RKO (cell line): Measurements from ENCODE around the gene AKR7A2.

ENCODE experiments used
- DNase-seq: peaks from one replicate; pipeline ENCODE4 v3.0.0-alpha.2; 2016; ENCODE audit warnings: low spot score

The AKR7A2 gene

DNA sequence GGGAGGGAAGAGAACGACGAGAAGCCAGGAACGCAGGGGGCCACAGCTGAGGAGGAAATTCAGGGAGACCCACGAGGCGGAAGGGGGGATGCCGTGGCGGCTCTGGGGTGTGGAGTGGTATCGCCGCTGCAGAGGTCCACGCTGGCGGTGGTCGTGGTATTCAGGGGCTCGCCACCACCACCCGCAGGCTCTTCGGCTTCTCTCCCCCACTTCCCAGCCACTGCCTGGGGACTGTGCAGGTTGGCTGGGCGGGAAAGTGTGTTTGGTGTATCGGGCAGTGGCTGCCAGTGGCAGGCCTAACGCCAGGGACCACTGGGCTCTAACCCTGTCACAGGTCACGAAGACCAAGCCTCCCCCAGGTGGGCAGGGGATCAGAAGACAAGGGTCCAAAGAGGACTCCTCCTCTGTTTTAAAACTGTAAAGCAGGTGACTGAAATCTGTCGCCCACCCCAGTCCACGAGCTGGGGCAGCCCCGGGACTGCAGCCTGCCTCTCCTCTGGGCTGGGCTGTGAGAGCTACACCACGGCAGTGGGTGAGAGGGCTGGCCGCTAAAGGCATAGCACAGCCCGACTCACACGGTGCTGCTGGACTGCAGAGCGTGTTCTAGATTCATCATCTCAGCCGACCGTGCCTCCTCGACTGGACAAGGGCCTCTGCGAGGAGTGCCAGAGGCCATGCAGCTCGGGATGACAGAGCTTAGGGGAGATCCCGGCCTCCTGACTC, 31.1 kb upstream of the AKR7A2 start:
- DNase-seq = no peak

- DNase-seq = no peak
Observed at GRCh38 chr1:19342062-19342750, 30.3 kb upstream of the AKR7A2 start.

- peak; percentile 82 for DNase-seq
Observed at GRCh38 chr1:19341201-19342061, 29.5 kb upstream of the AKR7A2 start.

DNA sequence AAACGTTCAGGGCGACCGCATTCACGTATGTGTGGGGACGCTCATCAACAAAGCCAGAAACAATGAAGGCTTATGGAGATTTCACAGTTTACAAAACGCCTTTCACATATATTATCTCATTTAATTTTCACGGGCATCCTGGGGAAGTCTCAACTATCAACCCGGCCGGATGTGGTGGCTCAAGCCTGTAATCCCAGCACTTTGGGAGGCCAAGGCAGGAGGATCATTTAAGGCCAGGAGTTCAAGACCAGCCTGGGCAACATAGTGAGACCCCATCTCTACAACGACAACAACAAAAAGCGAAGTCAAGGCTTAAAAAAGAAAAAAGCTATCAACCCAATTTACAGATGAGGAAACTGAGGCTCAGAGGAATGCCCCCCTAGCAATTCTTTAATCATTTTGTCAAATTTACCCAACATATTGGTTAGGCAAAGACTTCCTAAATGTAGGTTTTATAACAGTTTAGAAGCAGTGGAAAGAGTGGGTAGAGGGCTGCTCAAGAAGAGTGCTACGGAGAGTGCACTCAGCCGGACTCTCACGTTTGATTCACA, 28.5 kb upstream of the AKR7A2 start:
- DNase-seq = no peak

GRCh38 chr1:19339214-19339861, 27.4 kb upstream of the AKR7A2 start:
- no peak for DNase-seq

DNA sequence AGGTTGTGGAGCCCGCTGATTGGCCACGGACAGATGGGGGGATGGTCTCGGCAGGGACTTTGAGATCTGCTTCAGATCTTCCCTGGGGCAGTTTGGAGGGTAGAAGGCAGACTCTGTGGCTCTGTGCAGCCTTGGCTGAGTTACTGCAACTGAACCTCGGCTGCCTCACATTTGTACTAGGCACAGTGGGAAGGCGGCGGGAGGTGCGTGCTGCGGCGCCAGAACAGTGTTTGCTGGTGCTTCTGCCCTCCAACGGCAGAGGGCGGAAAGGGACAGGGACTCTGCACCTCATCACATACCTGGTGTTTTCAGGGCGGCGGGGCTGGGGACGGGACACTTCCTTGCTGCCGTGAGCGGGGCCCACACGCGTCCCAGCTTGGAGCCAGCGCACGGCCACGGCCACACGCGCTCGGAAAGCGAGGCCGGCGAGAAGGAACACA, 26.4 kb upstream of the AKR7A2 start:
- DNase-seq = no peak

- no peak for DNase-seq
Observed at GRCh38 chr1:19337289-19337688, 25.3 kb upstream of the AKR7A2 start.

DNA sequence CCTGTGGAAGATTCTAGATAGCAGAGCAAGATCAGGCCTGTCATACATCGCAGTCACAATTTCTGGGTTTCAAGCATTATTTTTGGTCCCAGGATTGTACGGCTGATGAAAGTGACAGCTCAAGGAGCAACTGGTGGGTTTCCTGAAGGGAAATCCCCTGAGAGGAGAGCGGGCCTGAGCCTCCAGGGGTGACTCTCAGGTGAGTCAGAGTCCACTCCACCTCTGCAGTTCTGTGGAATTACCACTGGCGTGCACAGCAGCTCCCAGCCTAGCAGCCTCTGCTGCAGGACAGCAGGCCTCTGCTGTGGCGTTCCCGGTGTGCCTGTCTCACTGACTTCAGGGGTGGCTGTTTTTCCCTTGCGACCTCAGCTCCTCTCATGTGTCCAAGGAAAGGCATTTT, 24.6 kb upstream of the AKR7A2 start:
- DNase-seq = peak; percentile 52

DNA sequence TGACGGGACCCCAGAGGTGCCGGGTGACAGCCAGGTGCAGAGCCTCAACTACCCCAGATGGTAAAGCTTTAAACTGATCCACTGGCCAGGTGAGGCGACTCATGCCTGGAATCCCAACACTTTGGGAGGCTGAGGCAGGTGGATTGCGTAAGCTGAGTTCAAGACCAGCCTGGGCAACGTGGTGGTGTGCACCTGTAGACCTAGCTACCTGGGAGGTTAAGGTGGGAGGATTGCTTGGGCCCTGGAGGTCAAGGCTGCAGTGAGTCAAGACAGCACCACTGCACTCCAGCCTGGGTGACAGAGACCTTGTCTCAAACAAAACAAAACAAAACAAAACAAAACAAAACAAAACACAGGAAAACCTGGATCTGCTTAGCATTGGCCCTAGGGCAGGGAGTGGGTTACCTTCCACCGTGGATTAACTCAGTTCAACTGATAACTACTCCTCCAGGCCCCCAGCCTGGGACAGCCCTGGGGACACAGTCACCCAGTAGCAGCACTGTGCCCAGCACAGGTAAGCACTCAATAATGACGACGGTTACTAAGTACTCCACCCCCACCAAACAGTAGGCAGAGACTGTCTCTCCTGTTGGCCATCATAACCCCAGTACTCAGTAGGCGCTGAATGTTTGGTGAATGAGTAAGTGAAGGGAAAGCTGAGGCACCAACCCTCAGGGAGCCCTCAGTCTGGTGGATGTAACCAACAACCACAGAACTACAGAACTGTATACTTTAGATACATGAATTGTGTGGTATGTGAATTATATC, 21.8 kb upstream of the AKR7A2 start:
- DNase-seq = peak; percentile 17

DNA sequence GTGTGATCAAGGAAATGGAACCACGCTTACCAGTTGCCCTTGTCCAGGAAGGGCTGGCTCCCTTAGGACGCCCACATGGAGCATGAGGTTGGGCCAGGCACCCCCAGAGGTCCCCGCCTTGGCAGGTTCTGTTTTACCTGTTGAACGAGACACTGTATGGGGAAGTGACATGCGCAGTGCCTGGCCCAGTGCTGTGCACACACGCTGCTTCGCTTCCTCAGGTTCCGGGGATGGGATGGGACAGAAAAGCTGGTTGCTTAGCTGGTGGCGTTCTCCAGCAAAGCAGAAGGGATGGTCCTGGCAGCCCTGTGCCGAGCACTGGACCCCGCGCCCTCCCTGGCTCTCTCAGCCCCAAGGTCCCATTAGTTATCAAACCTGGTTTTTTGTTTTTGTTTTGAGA, 20.9 kb upstream of the AKR7A2 start:
- DNase-seq = no peak

DNA sequence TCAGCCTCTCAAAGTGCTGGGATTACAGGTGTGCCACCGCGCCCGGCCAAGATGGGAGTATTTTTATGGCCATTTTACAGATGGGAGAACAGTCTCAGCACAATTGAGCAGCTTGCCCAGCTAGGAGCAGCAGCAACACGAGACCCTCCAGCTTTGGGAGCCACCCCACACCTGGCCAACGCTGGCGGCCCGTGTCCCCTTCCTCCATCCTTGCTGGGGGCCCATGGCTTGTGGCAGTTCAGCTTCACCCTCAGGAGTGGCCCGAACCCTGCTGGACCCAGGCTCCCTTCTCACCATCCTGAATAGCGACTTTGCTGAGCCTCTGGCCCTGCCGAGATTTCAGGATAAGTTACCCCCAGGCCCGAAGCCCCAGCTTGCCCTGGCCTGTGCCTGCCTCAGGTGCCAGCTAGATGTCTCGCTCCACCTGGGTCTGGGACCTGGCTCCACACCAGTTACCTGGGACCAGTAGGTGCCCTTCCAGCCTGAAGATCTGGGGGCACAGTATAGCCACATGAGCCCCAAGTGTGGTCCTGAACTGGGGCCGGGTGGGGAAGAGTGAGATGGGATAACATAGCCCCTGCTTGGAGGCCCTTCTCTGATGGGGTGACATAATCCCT, 19.4 kb upstream of the AKR7A2 start:
- no peak for DNase-seq

- no peak for DNase-seq
Observed at GRCh38 chr1:19330449-19331135, 18.6 kb upstream of the AKR7A2 start.

DNA sequence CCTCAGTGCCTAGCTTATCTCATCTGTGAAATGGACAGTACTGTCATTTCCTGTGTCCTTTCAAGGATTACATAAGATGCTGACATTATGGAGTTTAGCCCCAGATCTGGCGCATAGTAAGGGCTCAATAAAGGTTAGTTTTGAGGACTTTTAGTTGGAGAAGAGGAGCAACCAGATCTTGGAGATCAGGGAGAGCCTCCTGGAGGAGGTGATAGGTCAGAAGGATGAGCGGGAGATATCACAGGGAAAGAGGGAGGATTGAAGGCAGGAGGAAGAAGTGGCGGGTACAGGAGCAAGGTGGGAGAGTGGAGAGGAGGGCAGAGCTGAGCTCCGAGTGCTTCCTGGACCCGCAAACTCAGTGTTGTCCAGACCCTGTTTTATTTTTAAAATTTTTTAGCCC, 17.7 kb upstream of the AKR7A2 start:
- no peak for DNase-seq

DNA sequence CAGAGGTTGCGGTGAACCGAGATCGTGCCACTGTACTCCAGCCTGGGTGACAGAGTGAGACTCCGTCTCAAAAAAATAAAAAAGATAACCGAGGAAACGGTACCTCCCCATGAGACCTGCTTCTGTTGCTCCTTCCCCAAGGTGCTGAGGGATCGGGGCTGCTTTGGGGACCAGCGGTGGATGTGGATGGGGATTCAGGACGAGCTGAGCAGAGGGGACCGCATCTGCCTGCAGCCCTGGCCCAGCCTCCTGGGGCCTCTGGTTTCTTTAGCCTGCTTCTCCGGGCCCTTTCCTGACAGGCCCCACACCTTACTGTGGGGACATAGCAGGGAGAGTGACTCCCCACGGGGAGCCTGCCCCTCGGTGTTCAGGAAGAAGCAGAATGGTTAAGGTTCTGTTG, 17.2 kb upstream of the AKR7A2 start:
- DNase-seq = no peak

DNA sequence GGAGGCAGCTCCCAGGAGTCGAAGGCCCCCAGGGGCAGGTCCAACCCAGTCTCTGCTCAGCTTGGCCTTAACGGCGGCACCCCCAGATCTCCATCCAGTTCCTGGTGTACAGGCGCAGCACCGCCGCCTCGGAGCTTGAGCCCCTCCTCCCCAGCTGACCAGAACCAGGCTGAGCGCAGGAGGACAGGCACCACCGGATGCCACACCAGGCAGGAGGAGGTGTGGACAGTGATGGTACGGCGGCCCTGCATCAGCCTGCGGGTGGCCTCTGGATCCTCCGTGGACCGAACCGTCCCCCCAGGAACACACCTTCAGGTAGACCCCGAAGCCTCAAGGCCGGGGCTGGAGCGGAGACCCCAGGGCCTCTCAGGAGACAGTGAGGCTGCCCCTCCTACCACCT, 16.5 kb upstream of the AKR7A2 start:
- no peak for DNase-seq

GRCh38 chr1:19327736-19328135, 15.8 kb upstream of the AKR7A2 start:
- DNase-seq = no peak

GRCh38 chr1:19327301-19327700, 15.4 kb upstream of the AKR7A2 start:
- no peak for DNase-seq

DNA sequence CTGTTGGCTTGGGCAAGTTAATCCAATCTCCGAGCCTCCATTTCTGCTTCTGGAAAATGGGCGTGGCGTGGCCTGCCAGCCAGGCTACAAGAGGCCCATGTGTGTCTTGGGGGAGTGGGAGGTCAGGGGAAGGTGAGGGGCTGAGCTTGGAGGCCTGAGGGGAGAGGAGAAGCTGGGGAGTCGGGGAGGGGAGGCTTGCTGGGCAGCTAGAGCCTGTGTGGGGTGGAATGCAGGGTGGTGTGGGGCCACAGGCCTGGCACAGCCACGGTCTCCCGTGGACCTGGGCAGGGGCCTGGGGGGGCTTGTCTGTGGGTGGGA, 14.8 kb upstream of the AKR7A2 start:
- no peak for DNase-seq

DNA sequence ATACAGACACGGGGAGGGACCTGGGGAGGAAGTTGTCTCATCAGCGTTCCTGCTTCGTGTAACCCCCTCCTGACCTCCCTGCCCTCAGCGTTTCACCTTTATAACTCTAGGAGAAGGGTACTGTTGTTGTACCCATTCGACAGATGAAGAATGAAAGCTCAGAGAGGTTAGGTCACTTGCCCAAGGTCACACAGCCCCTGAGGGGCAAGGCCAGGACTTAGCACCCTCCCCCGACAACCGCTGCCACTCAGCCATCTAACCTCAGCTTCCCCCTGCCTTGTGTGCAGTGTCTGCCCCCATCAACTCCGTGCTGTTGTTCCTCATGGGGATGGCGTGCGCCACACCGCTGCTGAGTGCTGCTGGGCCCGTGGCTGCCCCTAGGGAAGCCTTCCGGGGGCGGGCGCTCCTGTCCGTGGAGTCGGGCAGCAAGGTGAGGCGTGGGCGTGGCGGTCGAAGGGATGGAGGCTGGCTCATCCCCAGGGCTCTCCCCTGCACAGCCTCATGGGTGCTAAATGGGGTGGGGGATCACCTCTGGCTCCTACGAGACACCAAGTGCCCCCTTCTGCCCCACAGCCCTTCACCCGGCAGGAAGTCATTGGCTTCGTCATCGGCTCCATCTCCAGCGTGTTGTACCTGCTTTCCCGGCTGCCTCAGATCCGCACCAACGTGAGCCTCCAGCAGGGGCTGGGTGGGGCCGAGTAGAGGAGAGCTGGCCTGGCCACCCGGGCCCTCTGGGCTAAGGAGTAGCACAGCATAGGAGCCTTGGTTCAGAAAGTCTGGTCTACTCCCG, 14.2 kb upstream of the AKR7A2 start:
- DNase-seq = no peak
